ENCODE data around the gene TBC1D21.
A peak's percentile ranks its signal among the peaks of the same experiment; 100 is the strongest.

TBC1D21 gene

DNA sequence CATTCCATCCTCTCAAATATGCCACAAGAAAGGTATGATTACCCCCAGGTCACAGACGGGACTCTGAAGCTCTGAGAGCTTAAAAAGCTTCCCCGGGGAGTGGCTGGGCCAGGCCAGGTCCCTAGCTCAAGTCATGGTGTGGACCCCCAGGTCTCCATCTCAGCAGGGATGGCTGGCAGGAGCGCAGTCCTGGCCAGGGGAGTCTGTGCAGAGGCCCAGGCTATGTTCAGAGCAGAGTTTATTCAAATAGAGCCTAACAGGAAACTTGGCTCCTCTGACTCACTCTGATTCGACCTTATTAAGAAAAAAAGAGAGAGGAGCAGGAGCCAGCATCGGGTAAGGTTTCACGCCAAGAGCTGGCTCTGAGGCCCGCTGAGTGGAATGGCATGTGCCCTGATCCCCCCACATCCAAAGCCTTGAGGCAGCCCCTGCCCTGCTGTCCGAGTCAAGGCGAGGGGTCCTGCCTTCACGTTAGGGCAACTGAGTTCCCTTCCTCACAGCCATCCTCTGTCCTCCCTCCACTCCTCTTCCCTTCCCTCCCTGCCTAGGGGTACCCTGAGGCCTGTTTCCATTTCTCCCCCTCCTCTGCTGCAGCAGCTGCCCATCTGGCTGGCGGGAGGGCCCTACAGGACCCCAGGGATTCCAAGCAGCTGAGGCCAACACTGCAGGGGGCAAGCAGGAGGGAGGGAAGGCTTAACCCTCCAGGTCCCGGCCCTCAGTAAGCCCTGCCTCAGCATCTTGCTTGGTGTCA, 51.0 kb downstream of the TBC1D21 start (continued):
- TF ChIP-seq, protein P1, sequence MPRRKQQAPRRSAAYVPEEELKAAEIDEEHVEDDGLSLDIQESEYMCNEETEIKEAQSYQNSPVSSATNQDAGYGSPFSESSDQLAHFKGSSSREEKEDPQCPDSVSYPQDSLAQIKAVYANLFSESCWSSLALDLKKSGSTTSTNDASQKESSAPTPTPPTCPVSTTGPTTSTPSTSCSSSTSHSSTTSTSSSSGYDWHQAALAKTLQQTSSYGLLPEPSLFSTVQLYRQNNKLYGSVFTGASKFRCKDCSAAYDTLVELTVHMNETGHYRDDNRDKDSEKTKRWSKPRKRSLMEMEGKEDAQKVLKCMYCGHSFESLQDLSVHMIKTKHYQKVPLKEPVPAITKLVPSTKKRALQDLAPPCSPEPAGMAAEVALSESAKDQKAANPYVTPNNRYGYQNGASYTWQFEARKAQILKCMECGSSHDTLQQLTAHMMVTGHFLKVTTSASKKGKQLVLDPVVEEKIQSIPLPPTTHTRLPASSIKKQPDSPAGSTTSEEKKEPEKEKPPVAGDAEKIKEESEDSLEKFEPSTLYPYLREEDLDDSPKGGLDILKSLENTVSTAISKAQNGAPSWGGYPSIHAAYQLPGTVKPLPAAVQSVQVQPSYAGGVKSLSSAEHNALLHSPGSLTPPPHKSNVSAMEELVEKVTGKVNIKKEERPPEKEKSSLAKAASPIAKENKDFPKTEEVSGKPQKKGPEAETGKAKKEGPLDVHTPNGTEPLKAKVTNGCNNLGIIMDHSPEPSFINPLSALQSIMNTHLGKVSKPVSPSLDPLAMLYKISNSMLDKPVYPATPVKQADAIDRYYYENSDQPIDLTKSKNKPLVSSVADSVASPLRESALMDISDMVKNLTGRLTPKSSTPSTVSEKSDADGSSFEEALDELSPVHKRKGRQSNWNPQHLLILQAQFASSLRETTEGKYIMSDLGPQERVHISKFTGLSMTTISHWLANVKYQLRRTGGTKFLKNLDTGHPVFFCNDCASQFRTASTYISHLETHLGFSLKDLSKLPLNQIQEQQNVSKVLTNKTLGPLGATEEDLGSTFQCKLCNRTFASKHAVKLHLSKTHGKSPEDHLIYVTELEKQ (tag by site-specific recombination; IDR thresholded peaks at IDR 0.05; ENCODE audit: borderline replicate concordance), result no peak
- TF ChIP-seq ZNF350 (tag by site-specific recombination; IDR thresholded peaks at IDR 0.05), result no peak
- no peak for TF ChIP-seq ZNF747 (tag by site-specific recombination; IDR thresholded peaks at IDR 0.05)
- TF ChIP-seq, protein P2, sequence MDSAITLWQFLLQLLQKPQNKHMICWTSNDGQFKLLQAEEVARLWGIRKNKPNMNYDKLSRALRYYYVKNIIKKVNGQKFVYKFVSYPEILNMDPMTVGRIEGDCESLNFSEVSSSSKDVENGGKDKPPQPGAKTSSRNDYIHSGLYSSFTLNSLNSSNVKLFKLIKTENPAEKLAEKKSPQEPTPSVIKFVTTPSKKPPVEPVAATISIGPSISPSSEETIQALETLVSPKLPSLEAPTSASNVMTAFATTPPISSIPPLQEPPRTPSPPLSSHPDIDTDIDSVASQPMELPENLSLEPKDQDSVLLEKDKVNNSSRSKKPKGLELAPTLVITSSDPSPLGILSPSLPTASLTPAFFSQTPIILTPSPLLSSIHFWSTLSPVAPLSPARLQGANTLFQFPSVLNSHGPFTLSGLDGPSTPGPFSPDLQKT (IDR thresholded peaks at IDR 0.05; ENCODE audit: borderline replicate concordance, low read depth, low read length), result no peak
- TF ChIP-seq ZNF600 (tag by site-specific recombination; IDR thresholded peaks at IDR 0.05), result 0 out of 2 replicates have a peak, but pooled peaks have one; percentile 35
- TF ChIP-seq ZNF324 (tag by site-specific recombination; IDR thresholded peaks at IDR 0.05), result no peak; the same call in 1 of the 2 replicates
- TF ChIP-seq ZNF626 (tag by site-specific recombination; IDR thresholded peaks at IDR 0.05), result no peak
- TF ChIP-seq, protein P3, sequence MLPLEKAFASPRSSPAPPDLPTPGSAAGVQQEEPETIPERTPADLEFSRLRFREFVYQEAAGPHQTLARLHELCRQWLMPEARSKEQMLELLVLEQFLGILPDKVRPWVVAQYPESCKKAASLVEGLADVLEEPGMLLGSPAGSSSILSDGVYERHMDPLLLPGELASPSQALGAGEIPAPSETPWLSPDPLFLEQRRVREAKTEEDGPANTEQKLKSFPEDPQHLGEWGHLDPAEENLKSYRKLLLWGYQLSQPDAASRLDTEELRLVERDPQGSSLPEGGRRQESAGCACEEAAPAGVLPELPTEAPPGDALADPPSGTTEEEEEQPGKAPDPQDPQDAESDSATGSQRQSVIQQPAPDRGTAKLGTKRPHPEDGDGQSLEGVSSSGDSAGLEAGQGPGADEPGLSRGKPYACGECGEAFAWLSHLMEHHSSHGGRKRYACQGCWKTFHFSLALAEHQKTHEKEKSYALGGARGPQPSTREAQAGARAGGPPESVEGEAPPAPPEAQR (tag by site-specific recombination; IDR thresholded peaks at IDR 0.05), result no peak
- TF ChIP-seq, protein P4, sequence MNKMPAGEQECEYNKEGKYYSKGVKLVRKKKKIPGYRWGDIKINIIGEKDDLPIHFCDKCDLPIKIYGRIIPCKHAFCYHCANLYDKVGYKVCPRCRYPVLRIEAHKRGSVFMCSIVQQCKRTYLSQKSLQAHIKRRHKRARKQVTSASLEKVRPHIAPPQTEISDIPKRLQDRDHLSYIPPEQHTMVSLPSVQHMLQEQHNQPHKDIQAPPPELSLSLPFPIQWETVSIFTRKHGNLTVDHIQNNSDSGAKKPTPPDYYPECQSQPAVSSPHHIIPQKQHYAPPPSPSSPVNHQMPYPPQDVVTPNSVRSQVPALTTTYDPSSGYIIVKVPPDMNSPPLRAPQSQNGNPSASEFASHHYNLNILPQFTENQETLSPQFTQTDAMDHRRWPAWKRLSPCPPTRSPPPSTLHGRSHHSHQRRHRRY (tag by site-specific recombination; IDR thresholded peaks at IDR 0.05), result no peak
- no peak for TF ChIP-seq ZNF114 (tag by site-specific recombination; IDR thresholded peaks at IDR 0.05)
- no peak for TF ChIP-seq YY1 (tag by site-specific recombination; IDR thresholded peaks at IDR 0.05)
- no peak for TF ChIP-seq REPIN1 (tag by site-specific recombination; IDR thresholded peaks at IDR 0.05; ENCODE audit: low read depth)
- no peak for TF ChIP-seq ZNF776 (tag by site-specific recombination; IDR thresholded peaks at IDR 0.05; ENCODE audit: borderline replicate concordance)

DNA sequence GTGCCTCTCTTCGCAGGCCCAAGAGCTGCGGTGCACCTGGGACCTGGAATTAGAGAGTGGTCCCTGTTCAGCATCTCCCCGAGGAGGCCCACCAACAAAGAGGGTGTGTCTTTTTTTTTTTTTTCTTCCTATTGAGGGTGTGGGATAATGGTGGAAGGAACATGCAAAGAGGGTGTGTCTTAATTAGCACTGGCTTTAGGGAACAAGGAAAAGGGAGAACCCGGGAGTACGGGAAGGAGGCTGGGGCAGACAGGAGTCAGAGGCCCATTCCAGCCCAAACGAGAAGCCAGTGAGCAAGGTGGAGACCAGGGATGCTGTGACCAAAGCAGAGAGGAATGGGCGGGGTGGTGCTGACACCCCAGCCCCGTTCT, 52.5 kb downstream of the TBC1D21 start:
- Histone ChIP-seq H3K36me3 (ENCODE audit: control insufficient read depth in 2 of 2, insufficient read depth in 1 of 2, low read length in 2 of 2) (no peaks in the 10 kb centered on the region), H3K9me3 (ENCODE audit: control insufficient read depth, insufficient read depth, low read depth, low read length) (no peaks in the 10 kb centered on the region), H3K4me3 (ENCODE audit: low read depth, low read length) (no peak overlapping the region), H3K4me1 (ENCODE audit: control insufficient read depth, insufficient read depth, low read length) (peaks cover 29% of the 10 kb centered on the region), H3K27ac (ENCODE audit: extremely low read depth, low read depth, low read length) (no peak overlapping the region)
- TF ChIP-seq KLF9 (tag by site-specific recombination; IDR thresholded peaks at IDR 0.05; ENCODE audit: low read depth) (peak; percentile 34; the same call in 1 of the 2 replicates), KLF1 (tag by site-specific recombination; IDR thresholded peaks at IDR 0.05) (peak; percentile 57), GLI2 (tag by site-specific recombination; IDR thresholded peaks at IDR 0.05; ENCODE audit: borderline replicate concordance, low read depth) (no peak), BCL11B (tag by site-specific recombination; IDR thresholded peaks at IDR 0.05; ENCODE audit: low read depth) (0 out of 2 replicates have a peak, but pooled peaks have one; percentile 11), SP3 (tag by site-specific recombination; IDR thresholded peaks at IDR 0.05) (0 out of 2 replicates have a peak, but pooled peaks have one; percentile 8)
- CTCF ChIA-PET, result interaction anchor here (0.6 to 3.2 kb wide), 5 partner anchors 17 to 699 kb away, joined by 3 to 16 read pairs (median 3); no protein-coding TSS in a partner anchor
- POLR2A ChIA-PET, result interaction anchor here (0.6 to 1.0 kb wide), 7 partner anchors 11 to 1250 kb away, joined by 3 to 7 read pairs (median 3); no protein-coding TSS in a partner anchor

Measured in HEK293 (cell line).